PC-3 (cell line): ENCODE data around the gene CRIM1.

ENCODE experiments used
- EZH2 ChIP-seq: fragments of 300-600 bp; sonication (generic); IDR thresholded peaks from one replicate; pipeline ENCODE4 v1.6.1; 2017; ENCODE audit warnings: antibody characterized with exemption, mild to moderate bottlenecking, low read length; ENCODE audit not compliant: unreplicated experiment
- TF ChIP-seq, protein P1 (sequence below): fragments of 300-600 bp; sonication (generic); conservative IDR thresholded peaks from 2 replicates; pipeline ENCODE4 v1.5.1; 2017; ENCODE audit warnings: antibody characterized with exemption, low read depth, mild to moderate bottlenecking, low read length

- no peak for TF ChIP-seq EZH2
- TF ChIP-seq, protein P1, sequence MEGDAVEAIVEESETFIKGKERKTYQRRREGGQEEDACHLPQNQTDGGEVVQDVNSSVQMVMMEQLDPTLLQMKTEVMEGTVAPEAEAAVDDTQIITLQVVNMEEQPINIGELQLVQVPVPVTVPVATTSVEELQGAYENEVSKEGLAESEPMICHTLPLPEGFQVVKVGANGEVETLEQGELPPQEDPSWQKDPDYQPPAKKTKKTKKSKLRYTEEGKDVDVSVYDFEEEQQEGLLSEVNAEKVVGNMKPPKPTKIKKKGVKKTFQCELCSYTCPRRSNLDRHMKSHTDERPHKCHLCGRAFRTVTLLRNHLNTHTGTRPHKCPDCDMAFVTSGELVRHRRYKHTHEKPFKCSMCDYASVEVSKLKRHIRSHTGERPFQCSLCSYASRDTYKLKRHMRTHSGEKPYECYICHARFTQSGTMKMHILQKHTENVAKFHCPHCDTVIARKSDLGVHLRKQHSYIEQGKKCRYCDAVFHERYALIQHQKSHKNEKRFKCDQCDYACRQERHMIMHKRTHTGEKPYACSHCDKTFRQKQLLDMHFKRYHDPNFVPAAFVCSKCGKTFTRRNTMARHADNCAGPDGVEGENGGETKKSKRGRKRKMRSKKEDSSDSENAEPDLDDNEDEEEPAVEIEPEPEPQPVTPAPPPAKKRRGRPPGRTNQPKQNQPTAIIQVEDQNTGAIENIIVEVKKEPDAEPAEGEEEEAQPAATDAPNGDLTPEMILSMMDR, result no peak
Observed at GRCh38 chr2:36463365-36463764, 107.8 kb downstream of the CRIM1 start.
